ENCODE results near the gene ZFHX3.

GRCh38 chr16:73058616-73059409 lies 10.9 kb upstream of the ZFHX3 start:
- TF ChIP-seq CTCF (IDR thresholded peaks at IDR 0.05; ENCODE audit: extremely low read depth in 1 of 2, insufficient read depth in 1 of 2, low read depth in 1 of 2, low read length in 2 of 2), result no peak
- TF ChIP-seq EZH2 (IDR thresholded peaks at IDR 0.05; ENCODE audit: borderline replicate concordance, low read depth, low read length, severe bottlenecking), result no peak
- TF ChIP-seq POLR2A (IDR thresholded peaks at IDR 0.05; ENCODE audit: low read depth, low read length), result no peak
- no peak for TF ChIP-seq MYC (IDR thresholded peaks at IDR 0.05; ENCODE audit: low read depth, low read length)
- no peak for TF ChIP-seq MAX (IDR thresholded peaks at IDR 0.05; ENCODE audit: insufficient read depth, insufficient read length)
- no peak for TF ChIP-seq JUN (IDR thresholded peaks at IDR 0.05; ENCODE audit: borderline replicate concordance, insufficient read depth, insufficient read length, low read depth)
- no peak for TF ChIP-seq FOS (IDR thresholded peaks at IDR 0.05; ENCODE audit: borderline replicate concordance, insufficient read depth, low read length)
- TF ChIP-seq POLR2AphosphoS5 (IDR thresholded peaks at IDR 0.05; ENCODE audit: insufficient read depth, low read depth, low read length), result no peak

Measured in endothelial cell of umbilical vein (primary cell).